Right ventricle myocardium superior (tissue), 1 donor: ENCODE measurements around the gene OPHN1. TPM values are rescaled to one million over a fixed set of nuclear protein-coding genes. Genes with fewer than 3 reads are reported as not detected.

Experiments
- ATAC-seq: fragments of 200-7000 bp; cut with Tn5 transposase; one replicate; pipeline ENCODE4 v1.9.1; 2020; ENCODE audit warnings: mild to moderate bottlenecking; ENCODE audit not compliant: poor library complexity
- DNase-seq: peaks from one replicate; pipeline ENCODE4 v3.0.0-alpha.2; 2020
- intact Hi-C: fragments of 100-400 bp; cut with DNase I; formaldehyde crosslinking; loops from one replicate; pipeline ENCODE4 v1.11.2; 2022
- total RNA-seq: library from RNA; stranded (reverse); fragmentation: NEBNext Ultra II Directional; extraction: Animal tissue kit (Norgen Biotek cat#: 25700); gene quantifications from one replicate; pipeline ENCODE4 v1.2.1, GENCODE V29; 2021
- donor health status: DM: no; HTN: yes; CAD: no; lungs with severe emphysema.

The OPHN1 gene
- total RNA-seq, 1 donor from 2014 or later, result 4.3 TPM

- intact Hi-C loops, result no loop called here
- no peak for ATAC-seq
- no peak for DNase-seq
Measured at GRCh38 chrX:68048774-68049173, 384.5 kb downstream of the OPHN1 start.

GRCh38 chrX:68045008-68045577, 388.2 kb downstream of the OPHN1 start:
- intact Hi-C loops, result no loop called here
- no peak for ATAC-seq
- no peak for DNase-seq

GRCh38 chrX:68043713-68044438, 389.4 kb downstream of the OPHN1 start:
- ATAC-seq (no peak), DNase-seq (no peak)
- intact Hi-C loops, result no loop called here

- DNase-seq, result no peak
- intact Hi-C loops, result no loop called here
- ATAC-seq, result no peak
Measured at GRCh38 chrX:68041110-68041509, 392.2 kb downstream of the OPHN1 start.

- no peak for ATAC-seq
- peak; percentile 6 for DNase-seq
- intact Hi-C loops, result no loop called here
Measured at GRCh38 chrX:68018248-68019203, 414.8 kb downstream of the OPHN1 start.

- ATAC-seq (no peak), DNase-seq (no peak)
- intact Hi-C loops, result no loop called here
Measured at GRCh38 chrX:67998540-67998939, 434.8 kb downstream of the OPHN1 start.

Other genes with a start within 250 kb of the OPHN1 start
- 29.7 TPM for gene YIPF6, start 65.6 kb upstream of the OPHN1 start, total RNA-seq
- 10.5 TPM for gene STARD8, start 214.2 kb upstream of the OPHN1 start, total RNA-seq